NOMO-1 treated with DMSO at 0.1 percent for 48 hours (cell line): ENCODE results near the gene TKTL1.
A peak's percentile ranks its signal among the peaks of the same experiment; 100 is the strongest.
"Not testable (repeated sequence)": the region's sequence is repeated elsewhere in the genome, so short reads cannot be mapped to it uniquely, and the experiment has no call there.

Experiments used
- DNase-seq: peaks from one replicate; lab custom pipeline; 2025; ENCODE audit not compliant: unreplicated experiment; lab: John Stamatoyannopoulos, UW

TKTL1 gene, protein sequence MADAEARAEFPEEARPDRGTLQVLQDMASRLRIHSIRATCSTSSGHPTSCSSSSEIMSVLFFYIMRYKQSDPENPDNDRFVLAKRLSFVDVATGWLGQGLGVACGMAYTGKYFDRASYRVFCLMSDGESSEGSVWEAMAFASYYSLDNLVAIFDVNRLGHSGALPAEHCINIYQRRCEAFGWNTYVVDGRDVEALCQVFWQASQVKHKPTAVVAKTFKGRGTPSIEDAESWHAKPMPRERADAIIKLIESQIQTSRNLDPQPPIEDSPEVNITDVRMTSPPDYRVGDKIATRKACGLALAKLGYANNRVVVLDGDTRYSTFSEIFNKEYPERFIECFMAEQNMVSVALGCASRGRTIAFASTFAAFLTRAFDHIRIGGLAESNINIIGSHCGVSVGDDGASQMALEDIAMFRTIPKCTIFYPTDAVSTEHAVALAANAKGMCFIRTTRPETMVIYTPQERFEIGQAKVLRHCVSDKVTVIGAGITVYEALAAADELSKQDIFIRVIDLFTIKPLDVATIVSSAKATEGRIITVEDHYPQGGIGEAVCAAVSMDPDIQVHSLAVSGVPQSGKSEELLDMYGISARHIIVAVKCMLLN

DNA sequence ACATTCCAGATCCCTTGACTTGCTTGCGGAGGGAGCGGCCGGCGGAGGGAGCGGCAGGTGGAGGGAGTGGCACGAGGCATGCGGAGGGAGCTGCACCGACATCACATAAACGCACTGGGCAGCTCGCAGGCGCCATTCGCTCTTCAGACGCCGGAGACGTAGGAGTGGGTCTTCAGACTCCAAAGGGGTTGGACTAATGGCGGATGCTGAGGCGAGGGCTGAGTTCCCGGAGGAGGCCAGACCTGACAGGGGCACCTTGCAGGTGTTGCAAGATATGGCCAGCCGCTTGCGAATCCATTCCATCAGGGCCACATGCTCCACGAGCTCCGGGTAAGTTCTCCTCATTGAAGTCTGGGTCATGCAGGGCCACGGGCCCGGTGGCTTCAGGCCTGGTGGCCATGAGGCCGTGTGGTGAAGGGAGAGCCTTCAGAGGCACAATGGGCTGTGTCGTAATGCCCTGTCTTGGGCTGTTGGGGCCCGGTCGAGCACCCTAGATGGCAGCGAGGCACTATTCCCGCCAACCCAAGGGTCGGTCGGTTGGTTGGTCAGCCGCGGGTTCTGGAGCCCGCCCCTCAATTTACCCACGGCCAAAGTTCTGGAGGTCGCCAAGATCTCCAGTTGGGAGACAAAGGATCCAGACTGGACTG, at the start of gene TKTL1:
TSS of gene TKTL1 (plus strand) at position 132 of the 647 bp plus-strand sequence. CDS start at position 197, 65 bp downstream.
- no peak for DNase-seq

- DNase-seq, result not testable (repeated sequence)
Measured at GRCh38 chrX:154247377-154248045, 48.1 kb upstream of the TKTL1 start.

- not testable (repeated sequence) for DNase-seq
Measured at GRCh38 chrX:154248076-154248475, 47.5 kb upstream of the TKTL1 start.

DNA sequence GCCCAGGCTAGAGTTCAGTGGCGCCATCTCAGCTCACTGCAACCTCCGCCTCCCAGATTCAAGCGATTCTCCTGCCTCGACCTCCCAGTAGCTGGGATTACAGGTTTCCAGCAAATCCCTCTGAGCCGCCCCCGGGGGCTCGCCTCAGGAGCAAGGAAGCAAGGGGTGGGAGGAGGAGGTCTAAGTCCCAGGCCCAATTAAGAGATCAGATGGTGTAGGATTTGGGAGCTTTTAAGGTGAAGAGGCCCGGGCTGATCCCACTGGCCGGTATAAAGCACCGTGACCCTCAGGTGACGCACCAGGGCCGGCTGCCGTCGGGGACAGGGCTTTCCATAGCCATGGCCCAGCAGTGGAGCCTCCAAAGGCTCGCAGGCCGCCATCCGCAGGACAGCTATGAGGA, 38.3 kb upstream of the TKTL1 start, which contains the start of gene OPN1MW3:
TSS of gene OPN1MW3 (plus strand) at position 301 of the 400 bp plus-strand sequence. CDS start at position 339, 38 bp downstream.
- not testable (repeated sequence) for DNase-seq

- DNase-seq, result not testable (repeated sequence)
Measured at GRCh38 chrX:154258711-154259110, 36.9 kb upstream of the TKTL1 start.

GRCh38 chrX:154263072-154263471, 32.5 kb upstream of the TKTL1 start:
- DNase-seq, result not testable (repeated sequence)

- DNase-seq, result not testable (repeated sequence)
Measured at GRCh38 chrX:154269245-154269644, 26.4 kb upstream of the TKTL1 start.

GRCh38 chrX:154284489-154285338, 10.9 kb upstream of the TKTL1 start:
- DNase-seq, result not testable (repeated sequence)

GRCh38 chrX:154286406-154286805, 9.2 kb upstream of the TKTL1 start:
- DNase-seq, result not testable (repeated sequence)

GRCh38 chrX:154294791-154295574, 612 bp upstream of the TKTL1 start, which contains the start of gene TEX28:
Gene TEX28 (minus strand): TSS chrX:154295124. CDS start chrX:154292117, 3,007 bp downstream.
- peak; percentile 40 for DNase-seq

- DNase-seq, result no peak
Measured at GRCh38 chrX:154296731-154297130, 1.1 kb downstream of the TKTL1 start.

GRCh38 chrX:154298312-154298711, 2.7 kb downstream of the TKTL1 start:
- DNase-seq, result no peak

DNA sequence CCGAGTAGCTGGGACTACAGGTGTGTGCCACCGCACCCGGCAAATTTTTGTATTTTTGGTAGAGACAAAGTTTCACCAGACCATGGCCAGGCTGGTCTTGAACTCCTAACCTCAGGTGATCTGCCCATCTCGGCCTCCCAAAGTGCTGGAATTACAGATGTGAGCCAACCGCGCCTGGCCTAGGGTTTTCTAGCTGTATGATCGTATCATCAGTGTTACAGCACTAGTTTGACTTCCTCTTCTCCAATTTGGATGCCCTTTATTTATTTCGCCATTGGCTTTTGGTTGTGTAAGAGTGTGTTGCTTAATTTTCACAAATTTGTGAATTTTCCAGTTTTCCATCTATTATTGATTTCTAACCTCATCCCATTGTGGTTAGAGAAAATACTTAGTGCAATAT, 5.2 kb downstream of the TKTL1 start:
- DNase-seq, result peak; percentile 71

GRCh38 chrX:154302998-154303397, 7.4 kb downstream of the TKTL1 start:
- DNase-seq, result not testable (repeated sequence)

DNA sequence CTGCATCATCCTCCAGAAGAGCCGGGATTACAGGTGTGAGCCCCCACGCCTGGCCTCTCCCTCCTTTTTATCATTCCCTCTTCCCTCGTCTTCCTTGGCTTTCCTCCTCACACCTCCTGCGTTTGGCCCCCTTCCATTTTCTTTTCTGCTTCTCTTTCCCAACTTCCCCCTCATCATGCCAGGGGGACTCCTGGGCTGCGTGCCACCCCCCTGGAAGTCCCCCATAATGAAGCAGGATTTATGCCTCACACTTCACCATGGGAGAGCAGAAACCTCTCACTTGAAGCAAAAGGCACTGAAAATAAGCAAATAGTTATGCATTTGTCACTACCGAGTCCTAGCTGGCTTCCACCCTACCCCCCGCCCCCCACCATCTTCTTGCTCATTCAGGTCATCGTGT, 7.9 kb downstream of the TKTL1 start:
- DNase-seq, result no peak

- DNase-seq, result no peak
Measured at GRCh38 chrX:154304846-154305245, 9.3 kb downstream of the TKTL1 start.

DNA sequence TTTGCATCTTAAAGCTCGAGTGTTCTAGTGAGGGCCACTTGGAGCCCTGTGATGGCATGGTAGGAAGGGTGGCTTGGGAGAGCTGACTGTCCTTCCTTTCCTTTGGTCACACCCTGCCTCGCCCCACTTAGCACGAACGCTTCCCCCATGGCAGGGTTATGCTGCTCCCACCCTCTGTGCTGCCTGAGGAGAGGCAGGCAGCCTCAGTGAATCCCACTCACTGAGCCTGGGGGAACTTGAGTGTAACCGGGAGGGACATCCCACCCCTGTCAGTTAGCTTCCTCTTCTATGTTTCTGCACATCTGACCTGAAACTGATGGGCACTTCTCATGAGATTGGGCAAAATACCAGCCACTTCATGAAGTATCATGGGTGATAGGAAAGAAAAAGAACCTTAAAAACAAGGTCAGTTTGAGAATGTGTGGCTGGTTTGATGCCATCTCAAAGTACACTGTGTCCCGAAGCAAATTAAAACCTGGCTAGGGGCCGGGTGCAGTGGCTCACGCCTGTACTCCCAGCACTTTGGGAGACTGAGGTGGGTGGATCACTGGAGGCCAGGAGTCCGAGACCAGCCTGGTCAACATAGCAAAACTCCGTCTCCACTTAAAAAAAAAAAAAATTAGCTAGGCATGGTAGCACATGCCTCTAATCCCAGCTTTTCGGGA, 10.1 kb downstream of the TKTL1 start:
- DNase-seq, result no peak

DNA sequence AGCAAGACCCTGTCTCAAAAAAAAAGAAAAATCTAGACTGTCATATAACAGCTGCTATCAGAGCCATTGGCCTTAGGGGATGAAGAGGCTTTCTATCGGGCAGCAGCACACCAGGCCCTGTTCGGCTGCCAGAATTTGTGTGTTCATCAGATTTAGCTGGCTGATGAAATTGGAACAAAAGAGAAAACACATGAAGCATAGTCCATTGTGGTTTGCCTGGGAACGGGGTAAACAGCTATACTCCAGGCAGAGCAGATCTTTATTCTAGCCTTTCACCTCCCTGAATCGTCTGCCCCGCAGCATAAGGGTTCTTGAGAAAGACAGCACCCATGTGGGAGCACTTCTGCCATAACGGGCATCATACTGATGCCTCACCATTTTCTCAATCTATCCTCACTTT, 11.6 kb downstream of the TKTL1 start:
- no peak for DNase-seq
